Adrenal gland (tissue), 5 donors: ENCODE measurements around the gene SRGAP1.

ENCODE experiments used
- POLR2A ChIP-seq, 2 donors: fragments of 450-650 bp; IDR thresholded peaks; one replicate each; pipeline ENCODE4 v1.6.1; 2017; ENCODE audit warnings: antibody characterized with exemption in 2 of 2, mild to moderate bottlenecking in 2 of 2, moderate library complexity in 1 of 2
- TF ChIP-seq, protein P1 (sequence below), 6 experiments: fragments of 450-650 bp in 4 of 6; fragments of 200-600 bp in 2 of 6; sonication (generic) in 1 of 6; IDR thresholded peaks; 1 replicate in 5 of 6; 2 replicates in 1 of 6; pipeline versions ENCODE4 v1.5.1 to v1.8.0; 2016 to 2021; ENCODE audit warnings: antibody characterized with exemption in 6 of 6, mild to moderate bottlenecking in 2 of 6, moderate library complexity in 1 of 6
- donor health status: DM: no; HTN: no; CAD: no.

DNA sequence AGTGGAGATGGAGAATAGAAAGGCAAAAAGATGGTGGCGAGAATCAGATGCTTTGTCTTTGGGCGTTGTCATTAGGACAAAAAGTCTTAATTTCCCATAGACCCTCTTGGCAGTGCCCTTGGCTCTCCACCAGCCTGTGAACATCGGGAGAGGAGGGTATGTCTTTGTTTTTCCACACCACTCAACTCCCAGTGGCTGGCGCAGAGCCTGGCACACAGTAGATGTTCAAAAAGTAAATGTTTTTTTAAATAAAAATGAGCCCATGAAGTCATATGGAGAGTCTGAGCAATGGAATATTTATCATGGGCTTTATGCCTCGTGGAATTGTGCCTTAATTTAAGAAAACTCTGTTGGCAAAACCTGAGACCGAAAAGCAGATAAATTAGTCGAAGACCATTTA is 90.4 kb downstream of the SRGAP1 start:
- TF ChIP-seq, protein P1, sequence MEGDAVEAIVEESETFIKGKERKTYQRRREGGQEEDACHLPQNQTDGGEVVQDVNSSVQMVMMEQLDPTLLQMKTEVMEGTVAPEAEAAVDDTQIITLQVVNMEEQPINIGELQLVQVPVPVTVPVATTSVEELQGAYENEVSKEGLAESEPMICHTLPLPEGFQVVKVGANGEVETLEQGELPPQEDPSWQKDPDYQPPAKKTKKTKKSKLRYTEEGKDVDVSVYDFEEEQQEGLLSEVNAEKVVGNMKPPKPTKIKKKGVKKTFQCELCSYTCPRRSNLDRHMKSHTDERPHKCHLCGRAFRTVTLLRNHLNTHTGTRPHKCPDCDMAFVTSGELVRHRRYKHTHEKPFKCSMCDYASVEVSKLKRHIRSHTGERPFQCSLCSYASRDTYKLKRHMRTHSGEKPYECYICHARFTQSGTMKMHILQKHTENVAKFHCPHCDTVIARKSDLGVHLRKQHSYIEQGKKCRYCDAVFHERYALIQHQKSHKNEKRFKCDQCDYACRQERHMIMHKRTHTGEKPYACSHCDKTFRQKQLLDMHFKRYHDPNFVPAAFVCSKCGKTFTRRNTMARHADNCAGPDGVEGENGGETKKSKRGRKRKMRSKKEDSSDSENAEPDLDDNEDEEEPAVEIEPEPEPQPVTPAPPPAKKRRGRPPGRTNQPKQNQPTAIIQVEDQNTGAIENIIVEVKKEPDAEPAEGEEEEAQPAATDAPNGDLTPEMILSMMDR (IDR thresholded peaks at IDR 0.05), result no peak
- TF ChIP-seq POLR2A (IDR thresholded peaks at IDR 0.05), result no peak
